GM18508 (cell line): ENCODE data around the gene IGFBP4.

Experiments used
- ATAC-seq: cut with Tn5 transposase; IDR thresholded peaks from one replicate; pipeline ENCODE4 v1.9.1; 2021; ENCODE audit warnings: moderate number of reproducible peaks; ENCODE audit not compliant: insufficient read depth, unreplicated experiment

The IGFBP4 gene

GRCh38 chr17:40469805-40470675 lies 26.8 kb downstream of the IGFBP4 start:
- ATAC-seq, result no peak

- no peak for ATAC-seq
Measured at GRCh38 chr17:40470932-40471828, 27.9 kb downstream of the IGFBP4 start.

GRCh38 chr17:40471846-40472732 lies 28.8 kb downstream of the IGFBP4 start:
- no peak for ATAC-seq

- ATAC-seq, result no peak
Measured at GRCh38 chr17:40472733-40473452, 29.6 kb downstream of the IGFBP4 start.

- no peak for ATAC-seq
Measured at GRCh38 chr17:40473573-40474365, 30.5 kb downstream of the IGFBP4 start.

GRCh38 chr17:40474419-40475002 lies 31.3 kb downstream of the IGFBP4 start:
- no peak for ATAC-seq

- ATAC-seq, result no peak
Measured at GRCh38 chr17:40475234-40475908, 32.1 kb downstream of the IGFBP4 start.

GRCh38 chr17:40477796-40478195 lies 34.5 kb downstream of the IGFBP4 start:
- ATAC-seq, result no peak

- no peak for ATAC-seq
Measured at GRCh38 chr17:40478486-40478885, 35.2 kb downstream of the IGFBP4 start.

GRCh38 chr17:40479754-40480480 lies 36.7 kb downstream of the IGFBP4 start:
- no peak for ATAC-seq

GRCh38 chr17:40480501-40481003 lies 37.3 kb downstream of the IGFBP4 start:
- no peak for ATAC-seq

- no peak for ATAC-seq
Measured at GRCh38 chr17:40481106-40481505, 37.9 kb downstream of the IGFBP4 start.

- no peak for ATAC-seq
Measured at GRCh38 chr17:40482722-40483121, 39.5 kb downstream of the IGFBP4 start.

GRCh38 chr17:40483679-40484078 lies 40.4 kb downstream of the IGFBP4 start:
- ATAC-seq, result no peak

GRCh38 chr17:40484285-40484972 lies 41.2 kb downstream of the IGFBP4 start:
- ATAC-seq, result no peak

GRCh38 chr17:40484973-40485530 lies 41.8 kb downstream of the IGFBP4 start:
- ATAC-seq, result no peak
